ENCODE results near the gene ZNF484. TPM values are rescaled to one million over a fixed set of nuclear protein-coding genes. Genes with fewer than 3 reads are reported as not detected.

The ZNF484 gene
- polyA plus RNA-seq, 1 donor (not counting 4 experiments of a cell fraction or from before 2014, with no cell fraction given): 4.0 TPM

DNA sequence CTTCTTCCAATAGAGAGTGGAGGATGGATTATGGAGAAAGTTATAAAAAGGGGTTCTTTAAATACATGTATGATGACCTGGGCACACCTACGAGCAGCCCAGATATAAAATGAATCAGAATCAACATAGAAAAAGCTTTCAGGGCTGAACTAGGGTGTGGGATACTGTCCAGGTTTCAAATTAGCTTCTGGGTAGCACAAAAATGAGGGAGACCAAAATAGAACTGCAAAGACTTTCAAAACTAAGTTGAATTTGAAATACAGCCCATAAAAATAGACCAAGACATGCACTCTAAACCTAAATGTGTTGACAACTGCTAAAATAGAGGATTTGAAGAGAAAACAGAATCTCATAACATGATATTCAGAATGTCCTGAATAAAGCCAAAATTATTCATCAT lies 17.0 kb downstream of the ZNF484 start:
- Histone ChIP-seq H4K20me1 (ENCODE audit: control insufficient read depth, extremely low read depth, insufficient read depth, low read length) (no peaks in the 10 kb centered on the region), H3K9me1 (ENCODE audit: control insufficient read depth, extremely low read depth, insufficient read depth, low read length) (no peaks in the 10 kb centered on the region), H2AFZ (ENCODE audit: control insufficient read depth, low read length) (no peak overlapping the region), H3K27ac (ENCODE audit: control insufficient read depth, insufficient read depth, low read length) (no peak overlapping the region), H3K4me2 (ENCODE audit: control insufficient read depth, extremely low read depth, insufficient read depth, low read depth, low read length) (no peak overlapping the region), H3K9me3 (ENCODE audit: control insufficient read depth, low read depth, low read length) (no peaks in the 10 kb centered on the region), H3K36me3 (ENCODE audit: control insufficient read depth in 2 of 2, extremely low read depth in 1 of 2, insufficient read depth in 2 of 2, low read length in 2 of 2) (peaks cover 0 to 3% of the 10 kb centered on the region in 2 experiments), H3K9ac (ENCODE audit: control insufficient read depth, extremely low read depth, insufficient read depth, low read length) (no peak overlapping the region), H3K4me1 (ENCODE audit: control insufficient read depth, extremely low read depth, insufficient read depth, low read length) (no peaks in the 10 kb centered on the region), H3K4me3 (ENCODE audit: control insufficient read depth in 2 of 3, extremely low read depth in 1 of 3, insufficient read depth in 2 of 3, low read depth in 1 of 3, low read length in 3 of 3) (no peak overlapping the region), H3K27me3 (ENCODE audit: control insufficient read depth, extremely low read depth, insufficient read depth, low read length) (no peaks in the 10 kb centered on the region), H3K79me2 (ENCODE audit: control insufficient read depth, insufficient read depth, low read length) (peaks cover 4% of the 10 kb centered on the region)
- dilution Hi-C loops (cut with MboI; ENCODE audit: extremely low pct_ligation_motif_present, low sequenced_read_pairs): no loop called here
- no peak for TF ChIP-seq EZH2 (IDR thresholded peaks at IDR 0.05; ENCODE audit: low read length)
- TF ChIP-seq, protein P1, sequence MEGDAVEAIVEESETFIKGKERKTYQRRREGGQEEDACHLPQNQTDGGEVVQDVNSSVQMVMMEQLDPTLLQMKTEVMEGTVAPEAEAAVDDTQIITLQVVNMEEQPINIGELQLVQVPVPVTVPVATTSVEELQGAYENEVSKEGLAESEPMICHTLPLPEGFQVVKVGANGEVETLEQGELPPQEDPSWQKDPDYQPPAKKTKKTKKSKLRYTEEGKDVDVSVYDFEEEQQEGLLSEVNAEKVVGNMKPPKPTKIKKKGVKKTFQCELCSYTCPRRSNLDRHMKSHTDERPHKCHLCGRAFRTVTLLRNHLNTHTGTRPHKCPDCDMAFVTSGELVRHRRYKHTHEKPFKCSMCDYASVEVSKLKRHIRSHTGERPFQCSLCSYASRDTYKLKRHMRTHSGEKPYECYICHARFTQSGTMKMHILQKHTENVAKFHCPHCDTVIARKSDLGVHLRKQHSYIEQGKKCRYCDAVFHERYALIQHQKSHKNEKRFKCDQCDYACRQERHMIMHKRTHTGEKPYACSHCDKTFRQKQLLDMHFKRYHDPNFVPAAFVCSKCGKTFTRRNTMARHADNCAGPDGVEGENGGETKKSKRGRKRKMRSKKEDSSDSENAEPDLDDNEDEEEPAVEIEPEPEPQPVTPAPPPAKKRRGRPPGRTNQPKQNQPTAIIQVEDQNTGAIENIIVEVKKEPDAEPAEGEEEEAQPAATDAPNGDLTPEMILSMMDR (optimal IDR thresholded peaks at IDR 0.05 in 1 of 3, IDR thresholded peaks at IDR 0.05 in 1 of 3, conservative IDR thresholded peaks at IDR 0.05 in 1 of 3; ENCODE audit: extremely low read depth in 1 of 3, insufficient read depth in 2 of 3, low read length in 3 of 3): no peak
- FAIRE-seq: no peak
- no peak for DNase-seq (ENCODE audit: low read depth, low spot score)

DNA sequence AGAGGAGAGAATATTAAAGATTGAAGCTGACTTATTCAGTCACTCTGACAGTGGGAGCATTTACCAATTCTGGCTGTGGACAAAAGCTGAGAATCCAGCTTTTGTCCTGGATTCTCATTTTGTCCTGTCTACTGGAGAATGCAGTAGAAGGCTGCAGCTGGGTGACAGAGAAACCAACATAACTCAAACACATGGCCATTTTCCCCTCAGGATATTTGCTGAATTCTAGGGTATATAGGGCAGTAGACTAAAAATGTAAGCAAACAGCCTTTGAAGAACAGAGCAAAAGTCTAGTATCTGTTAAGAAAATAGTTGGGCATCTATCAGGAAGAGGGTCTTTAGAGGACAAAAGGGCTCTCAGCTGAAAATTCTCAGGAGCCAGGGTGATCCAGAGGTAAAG lies 20.6 kb downstream of the ZNF484 start:
- Histone ChIP-seq H3K4me2 (ENCODE audit: control insufficient read depth, extremely low read depth, insufficient read depth, low read depth, low read length) (no peak overlapping the region), H3K27ac (ENCODE audit: control insufficient read depth, insufficient read depth, low read length) (no peak overlapping the region), H3K4me3 (ENCODE audit: control insufficient read depth in 2 of 3, extremely low read depth in 1 of 3, insufficient read depth in 2 of 3, low read depth in 1 of 3, low read length in 3 of 3) (no peak overlapping the region), H4K20me1 (ENCODE audit: control insufficient read depth, extremely low read depth, insufficient read depth, low read length) (no peaks in the 10 kb centered on the region), H3K79me2 (ENCODE audit: control insufficient read depth, insufficient read depth, low read length) (no peaks in the 10 kb centered on the region), H3K36me3 (ENCODE audit: control insufficient read depth in 2 of 2, extremely low read depth in 1 of 2, insufficient read depth in 2 of 2, low read length in 2 of 2) (peaks cover 8 to 13% of the 10 kb centered on the region in 2 experiments), H3K9me3 (ENCODE audit: control insufficient read depth, low read depth, low read length) (no peaks in the 10 kb centered on the region), H3K9ac (ENCODE audit: control insufficient read depth, extremely low read depth, insufficient read depth, low read length) (no peak overlapping the region), H2AFZ (ENCODE audit: control insufficient read depth, low read length) (no peak overlapping the region), H3K4me1 (ENCODE audit: control insufficient read depth, extremely low read depth, insufficient read depth, low read length) (no peaks in the 10 kb centered on the region), H3K9me1 (ENCODE audit: control insufficient read depth, extremely low read depth, insufficient read depth, low read length) (no peaks in the 10 kb centered on the region), H3K27me3 (ENCODE audit: control insufficient read depth, extremely low read depth, insufficient read depth, low read length) (no peaks in the 10 kb centered on the region)
- FAIRE-seq (no peak), DNase-seq (ENCODE audit: low read depth, low spot score) (no peak)
- dilution Hi-C loops (cut with MboI; ENCODE audit: extremely low pct_ligation_motif_present, low sequenced_read_pairs): no loop called here
- TF ChIP-seq, protein P1 (optimal IDR thresholded peaks at IDR 0.05 in 1 of 3, IDR thresholded peaks at IDR 0.05 in 1 of 3, conservative IDR thresholded peaks at IDR 0.05 in 1 of 3; ENCODE audit: extremely low read depth in 1 of 3, insufficient read depth in 2 of 3, low read length in 3 of 3): no peak
- no peak for TF ChIP-seq EZH2 (IDR thresholded peaks at IDR 0.05; ENCODE audit: low read length)
